Measurements from ENCODE around the gene SLC22A3. TPM values are rescaled to one million over a fixed set of nuclear protein-coding genes. Genes with fewer than 3 reads are reported as not detected.

SLC22A3 gene
- total and polyA plus RNA-seq, 2 donors from 2014 or later = 6.4 to 7.4 TPM

DNA sequence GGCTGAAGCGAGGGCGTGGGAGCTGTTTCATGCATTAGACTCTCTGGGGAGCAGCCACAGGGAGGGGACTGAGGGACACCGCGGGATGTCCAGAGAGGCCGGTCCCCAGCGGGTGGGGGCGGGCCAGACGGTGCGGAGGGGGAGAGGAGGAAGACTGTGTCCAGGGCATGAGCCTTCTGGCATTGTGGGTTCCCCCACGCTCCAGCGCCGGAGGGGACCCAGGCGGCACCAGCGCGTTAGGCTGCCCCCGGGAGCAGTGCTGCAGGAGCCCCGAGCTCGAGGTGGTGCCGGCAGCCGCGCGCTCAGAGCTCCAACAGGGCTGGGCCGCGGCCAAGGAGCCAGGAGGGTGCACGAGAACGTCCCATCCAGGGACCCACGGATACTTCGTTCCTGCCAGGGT lies 14.4 kb downstream of the SLC22A3 start:
- TF ChIP-seq, protein P1, sequence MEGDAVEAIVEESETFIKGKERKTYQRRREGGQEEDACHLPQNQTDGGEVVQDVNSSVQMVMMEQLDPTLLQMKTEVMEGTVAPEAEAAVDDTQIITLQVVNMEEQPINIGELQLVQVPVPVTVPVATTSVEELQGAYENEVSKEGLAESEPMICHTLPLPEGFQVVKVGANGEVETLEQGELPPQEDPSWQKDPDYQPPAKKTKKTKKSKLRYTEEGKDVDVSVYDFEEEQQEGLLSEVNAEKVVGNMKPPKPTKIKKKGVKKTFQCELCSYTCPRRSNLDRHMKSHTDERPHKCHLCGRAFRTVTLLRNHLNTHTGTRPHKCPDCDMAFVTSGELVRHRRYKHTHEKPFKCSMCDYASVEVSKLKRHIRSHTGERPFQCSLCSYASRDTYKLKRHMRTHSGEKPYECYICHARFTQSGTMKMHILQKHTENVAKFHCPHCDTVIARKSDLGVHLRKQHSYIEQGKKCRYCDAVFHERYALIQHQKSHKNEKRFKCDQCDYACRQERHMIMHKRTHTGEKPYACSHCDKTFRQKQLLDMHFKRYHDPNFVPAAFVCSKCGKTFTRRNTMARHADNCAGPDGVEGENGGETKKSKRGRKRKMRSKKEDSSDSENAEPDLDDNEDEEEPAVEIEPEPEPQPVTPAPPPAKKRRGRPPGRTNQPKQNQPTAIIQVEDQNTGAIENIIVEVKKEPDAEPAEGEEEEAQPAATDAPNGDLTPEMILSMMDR (IDR thresholded peaks at IDR 0.05; ENCODE audit: borderline replicate concordance, extremely low read depth, insufficient read depth) = no peak
- no peak for FAIRE-seq
- intact Hi-C loops (cut with DNase I) = no loop called here

DNA sequence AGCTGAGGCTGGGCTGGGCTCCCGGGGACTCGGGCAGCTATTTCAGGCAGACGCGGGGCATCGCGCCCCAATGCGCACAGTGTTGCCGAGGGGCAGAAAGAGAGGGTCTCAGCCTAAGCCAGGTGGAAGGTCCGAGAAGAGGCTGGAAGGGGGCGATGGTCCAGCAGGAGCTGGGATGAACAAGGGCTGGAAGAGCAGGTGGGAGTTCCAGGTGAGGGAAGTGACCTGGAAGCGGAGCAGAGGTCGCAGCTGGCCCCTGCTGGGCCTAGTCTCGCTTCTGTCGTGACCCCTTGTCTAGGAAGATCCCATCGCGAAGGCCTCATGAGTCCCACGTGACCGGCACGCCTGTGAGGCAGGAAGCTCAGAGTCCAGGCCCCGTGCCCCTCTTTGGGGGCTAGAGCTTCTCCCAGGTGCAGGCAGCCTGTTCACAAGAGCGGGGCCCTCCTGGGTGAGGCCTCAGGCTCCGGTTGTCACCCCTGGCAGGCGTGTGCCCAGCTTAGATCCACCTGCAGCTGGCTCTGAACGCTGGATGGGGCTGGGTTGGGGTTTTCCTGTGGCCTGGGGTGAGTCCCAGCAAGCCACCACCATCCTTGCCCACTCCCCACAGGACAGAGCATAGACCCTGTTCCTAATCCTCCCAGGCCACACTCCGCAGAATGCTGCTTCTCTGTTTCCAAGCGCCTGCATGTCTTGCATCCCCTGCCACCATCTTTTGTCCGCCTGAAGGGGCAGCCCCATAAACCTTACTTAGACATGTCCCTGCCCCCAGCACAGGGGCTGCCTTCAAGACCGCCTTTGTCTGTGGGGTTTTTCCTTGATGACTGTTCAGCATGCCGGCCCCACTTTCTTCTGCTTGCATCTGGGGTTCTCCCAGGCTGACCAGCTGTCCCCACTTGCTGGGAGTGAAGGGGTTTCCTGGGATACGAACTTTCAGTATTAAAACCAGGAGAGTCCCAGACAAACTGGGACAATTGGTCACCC lies 15.1 kb downstream of the SLC22A3 start:
- Histone ChIP-seq H3K36me3 (ENCODE audit: control insufficient read depth in 2 of 3, insufficient read depth in 3 of 3, low read length in 3 of 3) (no peaks in the 10 kb centered on the region), H3K4me1 (ENCODE audit: control insufficient read depth in 2 of 3, insufficient read depth in 2 of 3, low read depth in 1 of 3, low read length in 3 of 3) (no peaks in the 10 kb centered on the region), H3K9ac (ENCODE audit: low read length in 3 of 3) (no peak overlapping the region), H3K27me3 (ENCODE audit: control insufficient read depth, insufficient read depth, low read length) (no peaks in the 10 kb centered on the region), H3K4me3 (ENCODE audit: low read length in 3 of 3) (no peak overlapping the region), H3K9me3 (ENCODE audit: control insufficient read depth in 2 of 3, insufficient read depth in 1 of 3, low read length in 3 of 3) (no peaks in the 10 kb centered on the region), H3K27ac (ENCODE audit: low read depth in 2 of 2, low read length in 2 of 2) (no peak overlapping the region)
- TF ChIP-seq, protein P1 (IDR thresholded peaks at IDR 0.05; ENCODE audit: borderline replicate concordance, extremely low read depth, insufficient read depth) = no peak
- FAIRE-seq (no peak), DNase-seq (no peak)
- intact Hi-C loops (cut with DNase I) = no loop called here

More for the DNA sequence above, 14.4 kb downstream of the SLC22A3 start:
- H3K36me3 ChIP-seq (ENCODE audit: control insufficient read depth in 2 of 3, insufficient read depth in 3 of 3, low read length in 3 of 3) = no peaks in the 10 kb centered on the region
- H3K4me1 ChIP-seq (ENCODE audit: control insufficient read depth in 2 of 3, insufficient read depth in 2 of 3, low read depth in 1 of 3, low read length in 3 of 3) = no peaks in the 10 kb centered on the region
- H3K27me3 ChIP-seq (ENCODE audit: control insufficient read depth, insufficient read depth, low read length) = no peaks in the 10 kb centered on the region
- H3K9me3 ChIP-seq (ENCODE audit: control insufficient read depth in 2 of 3, insufficient read depth in 1 of 3, low read length in 3 of 3) = no peaks in the 10 kb centered on the region
- no peak for DNase-seq
- no peak overlapping the region for H3K4me3 ChIP-seq (ENCODE audit: low read length in 3 of 3)
- H3K9ac ChIP-seq (ENCODE audit: low read length in 3 of 3) = no peak overlapping the region
- H3K27ac ChIP-seq (ENCODE audit: low read depth in 2 of 2, low read length in 2 of 2) = no peak overlapping the region

DNA sequence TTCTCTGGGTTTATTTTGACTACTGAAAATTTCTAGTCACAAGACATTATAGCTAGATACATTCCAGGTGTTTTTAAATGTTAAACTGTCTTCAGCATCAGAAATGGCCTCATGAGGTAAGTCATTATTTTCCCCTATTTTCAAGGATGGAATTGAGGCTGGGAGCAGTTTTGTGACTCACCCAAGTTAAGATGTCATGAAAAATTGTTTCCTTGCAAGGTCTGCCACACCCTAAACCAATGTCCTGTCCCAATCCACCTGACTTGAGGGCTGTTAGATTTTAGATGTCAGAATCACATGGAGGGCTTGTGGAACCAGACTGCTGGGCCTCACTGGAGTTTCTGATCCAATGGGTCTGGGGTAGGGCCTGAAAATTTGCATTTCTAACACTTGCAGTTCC lies 16.9 kb downstream of the SLC22A3 start:
- TF ChIP-seq, protein P1 (IDR thresholded peaks at IDR 0.05; ENCODE audit: borderline replicate concordance, extremely low read depth, insufficient read depth) = no peak
- Histone ChIP-seq H3K9ac (ENCODE audit: low read length in 3 of 3) (no peak overlapping the region), H3K36me3 (ENCODE audit: control insufficient read depth in 2 of 3, insufficient read depth in 3 of 3, low read length in 3 of 3) (no peaks in the 10 kb centered on the region), H3K27me3 (ENCODE audit: control insufficient read depth, insufficient read depth, low read length) (no peaks in the 10 kb centered on the region), H3K9me3 (ENCODE audit: control insufficient read depth in 2 of 3, insufficient read depth in 1 of 3, low read length in 3 of 3) (peaks cover 0 to 6% (median 0%) of the 10 kb centered on the region in 3 donors), H3K4me1 (ENCODE audit: control insufficient read depth in 2 of 3, insufficient read depth in 2 of 3, low read depth in 1 of 3, low read length in 3 of 3) (no peaks in the 10 kb centered on the region), H3K4me3 (ENCODE audit: low read length in 3 of 3) (no peak overlapping the region), H3K27ac (ENCODE audit: low read depth in 2 of 2, low read length in 2 of 2) (no peak overlapping the region)
- intact Hi-C loops (cut with DNase I) = no loop called here
- DNase-seq = no peak
- no peak for FAIRE-seq
